Measurements from ENCODE around the gene LTBP1. TPM values are rescaled to one million over a fixed set of nuclear protein-coding genes. Genes with fewer than 3 reads are reported as not detected.
A peak's percentile ranks its signal among the peaks of the same experiment; 100 is the strongest.

LTBP1 gene
- total and polyA plus RNA-seq, 2 of the 13 experiments (the other 11 are each of a cell fraction or from before 2014, with no cell fraction given), result 0.12 to 0.22 TPM

GRCh38 chr2:32947484-32948143, 861 bp downstream of the LTBP1 start:
- no peak overlapping the region for H2AFZ ChIP-seq (ENCODE audit: low read length)
- no peaks in the 10 kb centered on the region for H3K9me3 ChIP-seq (ENCODE audit: low read length)
- no peaks in the 10 kb centered on the region for H3K4me1 ChIP-seq (ENCODE audit: insufficient read depth, low read length)
- in situ Hi-C loops (cut with HindIII; ENCODE audit: extremely low pct_ligation_motif_present, low pct_unique_long_range_greater_than_20kb) (loop anchor here (5.0 to 10.0 kb wide), 2 partner anchors 175 to 393 kb away; no protein-coding TSS in a partner anchor), intact Hi-C loops (cut with micrococcal nuclease; ENCODE audit: unreplicated experiment) (loop anchor here (5.0 kb wide), 3 partner anchors 395 to 635 kb away; no protein-coding TSS in a partner anchor)
- peak overlapping the region; percentile 27 to 72 (median 54); a peak in 5 of 6 replicates for H3K4me3 ChIP-seq (replicated peaks in 1 of 3; ENCODE audit: insufficient read depth in 1 of 3, low read depth in 2 of 3, low read length in 3 of 3)
- no peak overlapping the region for H3K27ac ChIP-seq (ENCODE audit: extremely low read length, insufficient read depth, low read length)
- H3K36me3 ChIP-seq (replicated peaks in 1 of 2; ENCODE audit: control insufficient read depth in 1 of 2, insufficient read depth in 2 of 2, low read length in 2 of 2), result no peaks in the 10 kb centered on the region
- peaks cover 6 to 35% of the 10 kb centered on the region in 2 experiments; a peak in 4 of 5 replicates for H3K27me3 ChIP-seq (ENCODE audit: control insufficient read depth in 1 of 2, insufficient read depth in 2 of 2, low read length in 2 of 2)
- BruUV-seq (replicated peaks), result no TSS peak
- ChIA-PET POLR2A (no interaction called here), CTCF (ENCODE audit: low intra/inter-chr PET ratio, low total read pairs) (interaction anchor here (3.6 kb wide), 1 partner anchor 175 kb away, joined by 27 read pairs; no protein-coding TSS in a partner anchor)
- DNase-seq (ENCODE audit: low spot score) (no peak), FAIRE-seq (no peak), ATAC-seq (peak; percentile 70)
- H3K9ac ChIP-seq (ENCODE audit: insufficient read depth, low read depth, low read length), result no peak overlapping the region
- WGBS (ENCODE audit: low lambda C conversion rate), result 9% methylated on average over 14 of the region's 75 CpGs
- peak overlapping the region; percentile 90 for H3K4me2 ChIP-seq (ENCODE audit: low read depth, low read length)
- H3K79me2 ChIP-seq (ENCODE audit: insufficient read depth, low read length), result no peaks in the 10 kb centered on the region
- no peaks in the 10 kb centered on the region for H4K20me1 ChIP-seq (ENCODE audit: insufficient read depth, low read length)
- no peak for TF ChIP-seq NFIC (IDR thresholded peaks at IDR 0.05; ENCODE audit: low read length)
- no peak for TF ChIP-seq ZMYM2 (CRISPR knock-in tag; IDR thresholded peaks at IDR 0.05)
- TF ChIP-seq HNRNPLL (IDR thresholded peaks at IDR 0.05; ENCODE audit: low read depth, low read length, poor library complexity, severe bottlenecking), result peak; percentile 33
- no peak for TF ChIP-seq ZNF724P (CRISPR knock-in tag; IDR thresholded peaks at IDR 0.05; ENCODE audit: borderline replicate concordance)
- TF ChIP-seq ZFY (CRISPR knock-in tag; IDR thresholded peaks at IDR 0.05), result 0 out of 2 replicates have a peak, but pooled peaks have one; percentile 6
- TF ChIP-seq ZNF432 (CRISPR knock-in tag; IDR thresholded peaks at IDR 0.05; ENCODE audit: borderline replicate concordance), result no peak
- TF ChIP-seq ZSCAN20 (CRISPR knock-in tag; IDR thresholded peaks at IDR 0.05; ENCODE audit: borderline replicate concordance), result 0 out of 2 replicates have a peak, but pooled peaks have one; percentile 28
- TF ChIP-seq ZNF557 (CRISPR knock-in tag; IDR thresholded peaks at IDR 0.05), result no peak
- no peak for TF ChIP-seq HMGXB3 (CRISPR knock-in tag; IDR thresholded peaks at IDR 0.05; ENCODE audit: borderline replicate concordance)
- TF ChIP-seq MTF2 (CRISPR knock-in tag; IDR thresholded peaks at IDR 0.05; ENCODE audit: borderline replicate concordance), result 0 out of 2 replicates have a peak, but pooled peaks have one; percentile 30
- peak; percentile 89; the same call in 1 of the 2 replicates for TF ChIP-seq ZNF800 (CRISPR knock-in tag; IDR thresholded peaks at IDR 0.05)
- 0 out of 2 replicates have a peak, but pooled peaks have one; percentile 10 for TF ChIP-seq GABPB1 (CRISPR knock-in tag; IDR thresholded peaks at IDR 0.05)
- TF ChIP-seq EZH2 (conservative IDR thresholded peaks at IDR 0.05; ENCODE audit: low read depth, low read length), result 0 out of 2 replicates have a peak, but pooled peaks have one; percentile 58

Measured in HepG2 (cell line).